ENCODE results near the gene ABCC2. TPM values are rescaled to one million over a fixed set of nuclear protein-coding genes. Genes with fewer than 3 reads are reported as not detected.

The ABCC2 gene
- polyA plus RNA-seq, 3 donors, result 9.2 to 14.3 (median 13.8) TPM

DNA sequence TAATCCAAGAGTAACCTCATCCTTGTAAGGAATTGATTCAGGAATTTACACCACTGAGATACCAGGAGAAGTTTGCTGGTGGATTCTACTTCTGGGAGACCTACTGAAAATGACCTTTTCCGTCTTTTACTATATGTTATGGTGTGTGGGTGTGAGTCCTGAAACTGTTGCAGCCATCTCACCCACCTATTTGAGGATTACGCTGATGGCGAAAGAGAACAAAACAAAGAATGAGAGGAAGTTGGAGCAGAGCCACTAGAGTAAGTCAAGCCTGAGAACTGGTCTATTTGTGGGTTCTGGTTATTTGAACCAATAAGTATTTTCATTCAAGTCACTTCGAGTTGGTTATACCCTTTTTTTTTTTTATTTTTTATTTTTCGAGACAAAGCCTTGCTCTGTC, 12.7 kb upstream of the ABCC2 start:
- no peak for DNase-seq

DNA sequence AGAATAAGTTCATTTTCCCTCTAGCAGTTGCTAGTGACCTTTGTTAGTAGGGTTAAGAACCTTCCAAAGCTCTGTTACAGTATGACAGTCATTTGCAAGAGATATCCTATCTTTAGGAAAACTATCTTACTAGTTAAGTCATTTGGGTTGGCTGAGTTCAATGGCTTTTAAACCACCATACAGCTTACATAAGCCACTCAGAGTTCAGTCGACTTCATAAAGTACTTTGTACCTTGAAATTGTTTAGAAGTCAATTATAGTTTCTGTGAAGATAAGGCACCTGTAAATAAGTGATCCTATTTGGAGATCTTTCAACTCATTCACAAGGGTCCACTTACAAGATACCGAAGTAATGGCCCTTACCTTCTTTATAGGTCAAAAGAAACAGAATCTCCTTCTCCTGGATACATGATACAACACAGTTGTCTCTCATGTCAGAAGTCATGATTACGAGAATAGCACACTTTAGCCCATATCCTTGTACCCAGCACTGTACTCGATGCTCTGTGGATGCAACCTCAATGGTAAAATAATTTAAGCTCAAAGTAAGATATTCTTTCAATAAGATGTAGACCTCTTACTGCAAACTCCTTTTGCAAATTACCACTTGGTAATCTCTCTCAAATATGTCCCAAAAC, 11.9 kb upstream of the ABCC2 start:
- no peak for DNase-seq

DNA sequence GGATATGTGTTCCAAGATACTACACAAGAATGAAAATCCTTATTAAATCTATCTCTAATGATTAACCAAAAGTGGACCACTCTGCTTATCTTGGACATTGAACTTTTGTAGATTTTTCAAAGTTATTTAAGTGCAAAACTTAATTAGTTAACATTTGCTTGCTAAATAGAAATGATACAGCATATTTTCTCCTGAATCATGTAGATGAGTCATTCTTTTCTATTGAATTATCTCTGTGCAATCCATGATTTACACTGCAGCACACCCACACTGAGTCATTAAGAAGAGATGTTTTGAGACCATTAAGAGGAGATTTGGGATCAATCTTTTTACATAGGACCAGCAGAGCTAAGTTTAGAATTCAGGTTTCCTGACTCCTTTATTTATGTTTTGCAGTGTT, 6.6 kb upstream of the ABCC2 start:
- no peak for DNase-seq

DNA sequence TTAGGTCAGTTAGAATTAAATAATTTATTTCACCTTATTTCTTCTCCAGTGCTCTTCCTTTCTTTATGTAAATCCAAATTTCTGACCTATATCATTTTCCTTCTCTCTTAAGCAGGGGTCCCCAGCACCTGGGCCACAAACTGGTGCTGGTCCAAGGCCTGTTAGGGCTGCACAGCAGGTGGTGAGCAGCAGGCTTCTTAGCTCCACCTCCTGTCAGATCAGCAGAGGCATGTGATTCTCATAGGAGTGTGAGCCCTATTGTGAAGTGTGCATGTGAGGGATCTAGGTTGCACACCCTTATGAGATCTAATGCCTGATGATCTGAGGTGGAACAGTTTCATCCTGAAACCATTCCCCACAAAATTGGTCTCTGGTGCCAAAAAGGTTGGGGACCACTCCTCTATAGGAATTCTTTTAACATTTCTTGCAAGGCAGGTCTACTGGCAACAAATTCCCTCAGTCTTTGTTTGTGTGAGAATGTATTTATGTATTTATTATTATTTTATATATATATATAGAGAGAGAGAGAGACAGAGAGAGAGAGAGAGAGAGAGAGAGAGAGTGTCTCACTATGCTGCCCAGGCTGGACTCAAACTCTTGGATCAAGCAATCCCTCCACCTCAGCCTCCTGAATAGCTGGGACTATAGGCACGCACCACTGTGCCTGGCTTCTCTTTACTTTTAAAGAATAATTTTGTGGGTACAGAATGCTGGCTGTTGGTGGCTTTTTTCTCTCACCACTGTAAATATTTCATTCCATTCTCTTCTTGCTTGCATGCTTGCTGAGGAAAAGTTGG, 4.3 kb upstream of the ABCC2 start:
- DNase-seq, result no peak

GRCh38 chr10:99779335-99779734, 3.1 kb upstream of the ABCC2 start:
- DNase-seq, result no peak

- no peak for DNase-seq
These were observed 558 bp upstream of the ABCC2 start for GRCh38 chr10:99781734-99782429.

DNA sequence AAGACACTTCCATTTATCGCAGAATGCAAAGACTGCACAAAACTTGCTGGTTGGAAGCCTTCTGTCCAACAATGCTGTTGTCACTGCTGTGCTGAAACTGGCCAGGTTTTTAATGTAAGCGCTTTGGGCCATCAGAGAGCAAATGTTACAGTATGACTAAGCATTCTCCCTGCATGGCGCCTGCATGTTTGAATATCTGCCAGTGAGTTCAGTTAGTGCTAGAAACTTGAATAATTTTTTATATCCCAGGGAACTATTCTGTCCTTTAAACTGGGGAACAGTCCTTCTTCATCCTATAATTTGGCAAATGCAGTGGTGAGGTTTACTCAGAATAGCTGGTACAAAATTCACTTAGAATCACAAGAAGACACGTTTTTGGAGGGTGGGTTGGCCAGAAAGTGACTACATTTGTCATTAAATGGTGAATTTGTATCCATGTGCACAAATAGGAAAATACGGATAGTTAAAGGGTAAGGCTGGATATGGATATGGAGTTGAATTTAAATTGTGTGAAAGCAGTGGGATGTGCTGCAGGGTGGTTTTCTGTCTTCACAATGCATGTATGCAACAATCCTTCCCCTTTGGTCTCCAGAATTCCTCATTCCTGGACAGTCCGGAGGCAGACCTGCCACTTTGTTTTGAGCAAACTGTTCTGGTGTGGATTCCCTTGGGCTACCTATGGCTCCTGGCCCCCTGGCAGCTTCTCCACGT, 1.7 kb downstream of the ABCC2 start:
- no peak for DNase-seq

- no peak for DNase-seq
These were observed 2.4 kb downstream of the ABCC2 start for GRCh38 chr10:99784727-99785441.

DNA sequence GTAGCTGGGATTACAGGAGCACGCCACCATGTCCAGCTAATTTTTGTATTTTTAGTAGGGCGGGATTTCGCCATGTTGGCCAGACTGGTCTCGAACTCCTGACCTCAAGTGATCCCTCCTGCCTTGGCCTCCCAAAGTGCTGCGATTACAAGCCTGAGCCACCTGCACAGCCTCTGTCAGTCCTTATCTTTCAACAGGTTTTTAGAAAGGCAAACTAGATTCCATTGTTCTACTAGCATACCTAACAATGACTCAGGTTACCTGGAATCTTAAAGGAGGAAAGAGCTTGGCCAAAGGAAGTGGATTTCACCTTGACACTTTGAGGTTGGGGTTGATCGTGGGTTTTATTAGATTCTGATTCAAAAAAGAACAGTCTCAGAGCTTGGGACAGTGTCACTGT, 3.2 kb downstream of the ABCC2 start:
- DNase-seq, result no peak

DNA sequence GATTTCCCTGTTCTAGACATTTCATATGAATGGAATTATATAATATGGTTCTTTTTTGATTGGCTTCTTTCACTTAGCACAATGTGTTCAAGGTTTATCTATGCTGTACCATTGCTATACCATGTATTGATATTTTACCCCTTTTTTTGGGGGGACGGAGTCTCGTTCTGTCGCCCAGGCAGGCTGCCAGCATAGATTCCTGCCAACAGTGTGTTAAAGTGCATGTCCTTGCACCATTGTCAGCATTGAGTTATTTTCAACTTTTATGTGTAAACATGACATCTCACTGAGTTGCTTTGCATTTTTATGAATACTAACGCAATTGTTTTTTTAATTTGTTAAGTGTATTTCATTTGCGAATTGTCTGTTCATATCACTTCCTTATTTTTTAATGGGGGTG, 4.9 kb downstream of the ABCC2 start:
- no peak for DNase-seq

DNA sequence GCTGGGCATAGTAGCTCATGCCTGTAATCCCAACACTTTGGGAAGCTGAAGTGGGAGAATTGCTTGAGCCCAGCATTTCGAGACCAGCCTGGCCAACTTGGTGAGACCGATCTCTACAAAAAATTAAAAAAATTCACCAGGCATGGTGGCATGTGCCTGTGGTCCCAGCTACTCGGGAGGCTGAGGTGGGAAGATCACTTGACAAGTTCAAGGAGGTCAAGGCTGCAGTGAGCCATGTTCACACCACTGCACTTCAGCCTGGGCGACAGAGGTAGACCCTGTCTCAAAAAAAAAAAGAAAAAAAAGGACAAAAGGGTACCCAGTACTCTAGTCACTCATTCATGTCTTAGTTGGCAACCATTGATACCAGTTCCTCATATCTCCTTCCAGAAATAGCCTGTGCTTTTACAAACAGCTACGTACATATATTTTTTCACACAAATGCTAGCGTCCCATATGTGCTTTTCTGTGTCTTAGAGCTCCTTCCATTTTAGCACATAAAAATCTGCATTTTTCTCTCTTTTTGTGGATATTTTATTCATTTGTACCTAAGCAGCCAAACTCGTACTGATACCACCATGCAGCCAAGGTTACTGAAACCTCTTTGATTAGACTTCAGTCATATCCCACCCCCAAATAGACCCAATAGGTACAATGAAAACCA, 5.5 kb downstream of the ABCC2 start:
- no peak for DNase-seq

DNA sequence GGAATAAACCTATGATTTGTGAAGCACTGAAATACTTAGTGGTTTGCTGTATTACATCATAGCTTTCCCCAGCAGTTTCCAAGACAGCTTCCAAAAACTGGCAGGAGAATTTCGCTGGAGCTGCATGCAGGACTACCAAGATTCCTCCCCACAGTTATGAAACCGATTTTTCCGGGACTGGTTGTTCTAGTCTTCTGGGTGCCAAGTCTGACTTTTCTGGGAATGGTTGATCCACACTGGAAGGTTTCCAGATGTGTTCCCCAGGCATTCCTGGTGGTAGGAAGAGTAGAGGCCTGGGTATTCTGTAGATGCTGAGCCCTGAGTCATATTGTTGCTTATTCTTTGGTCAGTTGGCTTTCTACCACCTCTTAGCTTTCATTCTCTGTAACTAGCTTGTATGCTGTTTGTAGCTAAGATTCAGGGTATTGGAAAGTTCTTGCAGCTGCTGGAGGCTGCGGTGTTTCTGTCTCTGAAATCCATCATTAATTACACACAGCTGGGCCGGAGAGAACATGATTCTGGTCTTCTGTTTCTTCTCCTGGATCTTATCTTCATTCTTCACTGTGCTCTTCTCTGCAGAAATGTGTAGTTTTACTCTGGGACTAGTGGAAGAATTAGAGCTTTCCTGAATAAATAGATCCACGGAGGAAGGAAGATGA, 6.3 kb downstream of the ABCC2 start:
- DNase-seq, result no peak

- no peak for DNase-seq
These were observed 9.4 kb downstream of the ABCC2 start for GRCh38 chr10:99791831-99792230.

GRCh38 chr10:99793819-99794218, 11.4 kb downstream of the ABCC2 start:
- no peak for DNase-seq

DNA sequence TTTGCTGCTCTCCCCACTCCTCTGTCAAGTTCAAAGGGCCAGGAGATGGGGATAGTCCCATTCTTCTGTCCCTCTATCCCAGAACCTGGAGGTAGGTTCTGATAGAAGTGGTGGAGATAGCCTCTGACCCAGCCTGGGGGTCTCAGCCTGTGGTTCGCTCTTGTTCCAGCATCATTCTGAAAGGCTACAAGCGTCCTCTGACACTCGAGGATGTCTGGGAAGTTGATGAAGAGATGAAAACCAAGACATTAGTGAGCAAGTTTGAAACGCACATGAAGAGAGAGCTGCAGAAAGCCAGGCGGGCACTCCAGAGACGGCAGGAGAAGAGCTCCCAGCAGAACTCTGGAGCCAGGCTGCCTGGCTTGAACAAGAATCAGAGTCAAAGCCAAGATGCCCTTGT, 14.5 kb downstream of the ABCC2 start:
- no peak for DNase-seq

DNA sequence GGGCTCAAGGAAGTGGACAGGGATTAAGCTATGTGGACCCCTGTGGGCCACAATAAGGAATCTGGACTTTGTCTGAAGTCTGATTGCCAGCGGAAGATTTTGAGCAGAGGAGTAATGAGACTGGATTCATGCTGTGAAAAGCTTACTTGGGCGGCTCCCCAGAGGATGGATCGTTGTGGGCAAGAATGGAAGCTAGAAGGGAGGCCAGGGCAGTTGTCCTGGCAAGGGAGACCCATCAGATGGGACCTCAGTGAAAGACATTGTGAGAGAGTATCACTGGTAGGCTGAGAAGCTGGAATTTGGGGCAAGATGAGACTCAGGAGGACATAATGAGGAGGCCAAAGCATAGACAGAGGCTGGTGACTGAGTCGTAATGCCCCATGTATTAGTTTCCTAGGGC, 15.6 kb downstream of the ABCC2 start:
- DNase-seq, result no peak

- DNase-seq, result no peak
These were observed 16.5 kb downstream of the ABCC2 start for GRCh38 chr10:99798920-99799319.

DNA sequence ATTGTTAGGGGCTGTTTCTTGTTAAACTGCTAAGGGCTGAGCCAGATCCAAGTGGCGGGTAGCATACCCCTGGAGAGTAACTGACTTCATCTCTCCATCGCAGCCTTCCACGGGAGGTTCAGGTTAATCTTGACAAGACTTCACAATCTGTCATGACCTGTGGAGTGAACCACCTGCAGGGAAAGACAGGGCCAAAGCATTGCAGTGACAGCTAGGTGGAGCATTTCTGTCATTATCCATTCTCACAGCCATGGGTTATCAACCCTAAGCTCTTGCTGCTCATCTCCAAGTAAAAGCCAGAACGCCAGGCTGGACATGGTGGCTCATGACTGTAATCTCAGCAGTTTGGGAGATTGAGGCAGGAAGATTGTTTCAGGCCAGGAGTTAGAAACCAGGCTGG, 17.2 kb downstream of the ABCC2 start:
- no peak for DNase-seq

DNA sequence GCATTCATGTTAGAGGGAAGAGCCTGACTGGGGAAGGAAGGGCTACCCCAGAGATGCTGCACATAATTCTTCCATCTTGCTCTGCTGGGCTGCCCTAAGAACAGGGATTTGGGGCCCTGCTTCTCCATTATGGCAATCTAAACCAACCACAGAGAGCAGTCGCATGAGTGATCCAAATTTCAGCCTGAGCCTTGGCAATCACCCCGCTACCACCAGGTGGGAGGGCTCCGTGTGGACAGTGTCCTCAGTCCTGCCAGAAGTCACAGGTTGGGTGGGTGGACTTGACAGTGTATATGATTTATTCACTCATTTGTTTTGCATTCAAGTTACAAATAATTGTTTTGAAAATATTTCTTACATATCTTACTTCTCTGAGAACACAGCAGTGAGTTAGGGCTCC, 22.0 kb downstream of the ABCC2 start:
- DNase-seq, result no peak

- DNase-seq, result no peak
These were observed 22.8 kb downstream of the ABCC2 start for GRCh38 chr10:99805190-99805589.

GRCh38 chr10:99806091-99806490, 23.7 kb downstream of the ABCC2 start:
- DNase-seq, result peak; percentile 33
